Activated naive CD4-positive, alpha-beta T cell treated with Interleukin-2 at 50 U/mL for 16 hours (primary cell): ENCODE data around the gene CPXM1.

Experiments
- DNase-seq: peaks from one replicate; pipeline ENCODE4 v3.0.0-alpha.2; 2020

The CPXM1 gene

DNA sequence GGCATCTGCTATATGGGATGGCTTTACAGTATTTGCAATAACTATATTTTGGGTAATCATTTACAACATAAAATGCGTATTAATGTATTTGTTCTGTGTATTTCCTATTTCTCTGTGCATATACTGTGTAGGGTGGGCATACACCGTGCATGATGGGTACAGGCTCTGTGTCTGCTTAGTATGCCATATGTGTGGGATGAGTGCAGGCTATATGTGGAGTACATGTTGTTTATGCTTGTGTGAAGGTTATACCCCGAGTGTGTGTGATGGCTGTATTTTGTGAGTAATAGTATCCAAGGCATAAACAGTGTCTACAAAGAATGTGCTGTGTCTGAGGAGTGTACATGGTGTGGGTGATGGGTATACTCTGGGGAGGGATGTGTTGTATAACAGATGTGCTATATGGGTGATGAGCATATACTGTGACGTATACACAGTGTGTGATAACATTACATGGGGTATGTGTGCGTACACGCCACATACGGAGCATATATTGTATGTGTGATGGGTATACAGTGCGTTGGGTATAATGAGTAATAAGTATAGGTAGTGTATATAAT is 52.7 kb downstream of the CPXM1 start:
- no peak for DNase-seq

DNA sequence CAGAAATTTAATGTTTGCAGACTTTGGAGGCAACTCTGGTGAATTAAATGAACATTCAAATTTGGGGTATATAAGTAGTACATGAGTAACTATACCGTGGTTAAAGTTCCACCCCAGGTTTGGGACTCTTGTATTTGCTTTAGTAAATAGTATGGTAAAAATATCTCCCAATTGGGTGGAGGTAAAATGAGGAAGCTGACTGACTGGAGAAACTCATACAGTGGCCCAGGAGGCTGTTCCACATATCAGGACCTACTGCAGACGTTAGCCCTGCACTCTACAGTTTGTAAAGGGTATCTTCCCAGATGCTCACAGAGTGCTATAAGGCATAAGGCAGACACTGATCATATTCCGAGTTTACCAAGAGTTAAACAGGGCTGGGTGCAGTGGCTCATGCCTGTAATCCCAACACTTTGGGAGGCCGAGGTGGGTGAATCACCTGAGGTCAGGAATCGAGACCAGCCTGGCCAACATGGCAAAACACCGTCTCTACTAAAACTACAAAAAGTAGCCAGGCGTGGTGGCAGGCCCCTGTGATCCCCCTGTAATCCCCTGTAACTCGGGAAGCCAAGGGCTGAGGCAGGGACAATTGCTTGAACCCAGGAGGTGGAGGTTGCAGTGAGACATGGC is 53.7 kb downstream of the CPXM1 start:
- no peak for DNase-seq

DNA sequence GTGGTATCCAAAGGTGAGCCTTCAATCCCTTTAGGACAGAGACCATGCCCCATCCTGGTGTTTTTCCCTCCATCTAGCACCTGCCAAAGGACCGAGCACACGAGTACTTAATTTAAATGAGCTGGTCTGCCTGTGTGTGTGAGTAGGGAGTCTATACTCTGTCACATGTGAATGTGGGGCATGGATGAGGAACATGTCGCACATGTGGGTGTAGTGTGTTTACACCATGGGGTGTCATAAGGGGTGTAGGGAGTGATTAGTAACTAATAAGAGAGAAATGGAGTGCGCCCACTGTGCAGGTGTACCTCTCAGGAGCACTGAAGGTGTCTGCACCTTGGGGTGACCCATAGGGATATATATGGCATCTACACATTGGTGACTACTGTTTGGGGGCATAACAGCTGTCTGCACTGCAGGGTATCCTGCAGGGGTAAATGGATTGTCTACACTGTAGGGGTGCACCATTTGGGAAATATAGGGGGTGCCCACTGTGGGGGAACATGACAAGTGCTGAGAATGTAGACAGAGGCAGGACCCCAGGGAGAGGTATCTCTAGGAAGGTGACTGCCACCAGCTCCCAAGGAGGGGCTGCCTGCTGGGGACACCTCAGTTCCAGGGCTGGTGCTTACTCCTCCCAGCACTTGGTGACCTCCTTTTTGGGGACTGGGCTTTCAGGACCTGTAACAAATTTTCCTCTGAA is 54.3 kb downstream of the CPXM1 start:
- DNase-seq = no peak

DNA sequence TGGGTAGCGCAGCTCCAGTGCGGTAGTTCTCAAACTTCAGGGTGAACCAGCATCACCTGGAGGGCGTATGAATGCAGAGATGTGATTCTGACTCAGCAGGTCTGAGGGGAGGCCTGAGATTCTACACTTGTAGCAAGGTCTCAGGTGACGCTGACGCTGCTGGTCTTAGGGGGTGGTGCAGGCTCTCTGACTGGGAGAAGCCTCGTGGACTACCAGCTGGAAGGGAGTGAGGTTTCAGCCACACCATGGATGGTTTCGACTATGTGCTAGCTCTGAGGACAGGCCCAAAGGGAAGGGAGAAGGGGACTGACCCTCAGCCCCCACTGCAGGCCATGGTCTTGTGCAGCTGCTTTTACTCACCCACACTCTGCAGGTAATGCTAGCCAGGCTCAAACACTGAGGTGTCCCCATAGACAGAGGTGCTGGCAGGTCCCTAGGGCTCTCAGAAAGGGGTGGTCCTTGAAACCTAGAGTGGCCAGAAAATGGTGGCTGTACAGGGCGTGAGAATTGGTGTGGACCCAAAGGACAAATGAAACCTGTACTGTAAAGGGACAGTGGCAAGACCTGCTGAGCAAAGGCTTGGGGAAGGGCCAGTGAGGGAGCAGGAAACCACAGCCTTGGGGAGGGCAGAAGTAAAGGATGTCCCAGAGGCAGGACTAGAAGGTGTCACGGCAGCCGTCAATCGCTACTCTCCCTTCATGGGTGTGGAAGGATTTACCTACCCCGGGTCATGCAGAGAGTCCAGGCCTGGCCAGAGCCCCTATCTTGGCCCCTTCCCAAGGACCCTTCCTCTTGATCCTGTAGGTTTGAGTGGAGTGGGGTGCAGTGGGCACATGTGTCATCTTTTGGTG is 55.1 kb downstream of the CPXM1 start:
- no peak for DNase-seq
